RWPE2 (cell line): ENCODE data around the gene ZNF710.

Source experiments
- ATAC-seq: fragments of 200-7000 bp; cut with Tn5 transposase; 3 replicates; pipeline ENCODE4 v1.9.1; 2021; ENCODE audit warnings: low read depth
- DNase-seq: peaks from one replicate; pipeline ENCODE4 v3.0.0-alpha.2; 2020; ENCODE audit warnings: low spot score
- H3K27ac ChIP-seq: fragments of 450-650 bp; 2 replicates; pipeline ENCODE4 v1.5.1; 2017; ENCODE audit warnings: mild to moderate bottlenecking; ENCODE audit not compliant: poor library complexity, severe bottlenecking
- H3K27me3 ChIP-seq: fragments of 250-450 bp; sonication (Bioruptor Pico); 2 replicates; pipeline ENCODE4 v1.5.1; 2021; ENCODE audit warnings: mild to moderate bottlenecking, moderate library complexity; ENCODE audit not compliant: insufficient read depth, poor library complexity, severe bottlenecking
- H3K36me3 ChIP-seq: fragments of 250-450 bp; sonication (Bioruptor Pico); 2 replicates; pipeline ENCODE4 v1.5.1; 2020; ENCODE audit warnings: low read depth, mild to moderate bottlenecking, moderate library complexity
- H3K4me1 ChIP-seq: fragments of 250-450 bp; sonication (Bioruptor Pico); 2 replicates; pipeline ENCODE4 v1.5.1; 2021; ENCODE audit warnings: mild to moderate bottlenecking, moderate library complexity; ENCODE audit not compliant: insufficient read depth, poor library complexity, severe bottlenecking
- H3K4me3 ChIP-seq: fragments of 250-450 bp; sonication (Bioruptor Pico); 2 replicates; pipeline ENCODE4 v1.5.1; 2021; ENCODE audit warnings: mild to moderate bottlenecking, moderate library complexity; ENCODE audit not compliant: severe bottlenecking
- H3K9me3 ChIP-seq: fragments of 250-450 bp; sonication (Bioruptor Pico); 2 replicates; pipeline ENCODE4 v1.5.1; 2021; ENCODE audit warnings: mild to moderate bottlenecking, moderate library complexity; ENCODE audit not compliant: severe bottlenecking
- TF ChIP-seq, protein P1 (sequence below): fragments of 450-650 bp; IDR thresholded peaks from one replicate; pipeline ENCODE4 v1.5.1; 2017; ENCODE audit warnings: mild to moderate bottlenecking, moderate library complexity; ENCODE audit not compliant: poor library complexity, severe bottlenecking

ZNF710 gene

DNA sequence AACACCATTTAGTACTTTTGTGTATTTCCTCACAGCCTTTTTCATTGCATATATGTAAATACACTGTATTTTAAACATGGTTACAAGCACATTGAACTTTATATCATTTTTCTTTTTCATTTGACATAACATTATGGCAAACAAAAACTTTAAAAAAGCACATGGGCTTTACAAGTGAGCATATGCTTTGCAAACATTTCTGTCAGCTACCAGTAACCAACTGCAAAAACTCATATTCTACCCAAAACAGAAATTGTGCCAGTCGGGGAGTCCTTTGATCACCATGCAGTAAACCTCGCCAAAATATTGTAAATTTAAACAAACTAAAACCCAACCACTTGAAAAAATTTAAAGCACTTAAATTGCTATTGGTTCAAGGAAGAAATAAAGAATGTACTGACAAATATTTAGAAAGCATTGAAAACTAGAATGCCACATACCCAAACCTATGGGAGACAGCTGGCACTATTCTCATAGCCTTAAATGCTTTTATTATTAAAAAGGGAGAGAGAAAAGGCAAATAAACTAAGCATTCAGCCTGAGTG, 24.4 kb downstream of the ZNF710 start:
- ATAC-seq = no peak
- TF ChIP-seq, protein P1, sequence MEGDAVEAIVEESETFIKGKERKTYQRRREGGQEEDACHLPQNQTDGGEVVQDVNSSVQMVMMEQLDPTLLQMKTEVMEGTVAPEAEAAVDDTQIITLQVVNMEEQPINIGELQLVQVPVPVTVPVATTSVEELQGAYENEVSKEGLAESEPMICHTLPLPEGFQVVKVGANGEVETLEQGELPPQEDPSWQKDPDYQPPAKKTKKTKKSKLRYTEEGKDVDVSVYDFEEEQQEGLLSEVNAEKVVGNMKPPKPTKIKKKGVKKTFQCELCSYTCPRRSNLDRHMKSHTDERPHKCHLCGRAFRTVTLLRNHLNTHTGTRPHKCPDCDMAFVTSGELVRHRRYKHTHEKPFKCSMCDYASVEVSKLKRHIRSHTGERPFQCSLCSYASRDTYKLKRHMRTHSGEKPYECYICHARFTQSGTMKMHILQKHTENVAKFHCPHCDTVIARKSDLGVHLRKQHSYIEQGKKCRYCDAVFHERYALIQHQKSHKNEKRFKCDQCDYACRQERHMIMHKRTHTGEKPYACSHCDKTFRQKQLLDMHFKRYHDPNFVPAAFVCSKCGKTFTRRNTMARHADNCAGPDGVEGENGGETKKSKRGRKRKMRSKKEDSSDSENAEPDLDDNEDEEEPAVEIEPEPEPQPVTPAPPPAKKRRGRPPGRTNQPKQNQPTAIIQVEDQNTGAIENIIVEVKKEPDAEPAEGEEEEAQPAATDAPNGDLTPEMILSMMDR = no peak
- Histone ChIP-seq H3K36me3 (peaks cover 22% of the 10 kb centered on the region), H3K27ac (no peak overlapping the region), H3K4me3 (no peak overlapping the region), H3K4me1 (peaks cover 3% of the 10 kb centered on the region), H3K9me3 (no peaks in the 10 kb centered on the region), H3K27me3 (no peaks in the 10 kb centered on the region)
- no peak for DNase-seq

DNA sequence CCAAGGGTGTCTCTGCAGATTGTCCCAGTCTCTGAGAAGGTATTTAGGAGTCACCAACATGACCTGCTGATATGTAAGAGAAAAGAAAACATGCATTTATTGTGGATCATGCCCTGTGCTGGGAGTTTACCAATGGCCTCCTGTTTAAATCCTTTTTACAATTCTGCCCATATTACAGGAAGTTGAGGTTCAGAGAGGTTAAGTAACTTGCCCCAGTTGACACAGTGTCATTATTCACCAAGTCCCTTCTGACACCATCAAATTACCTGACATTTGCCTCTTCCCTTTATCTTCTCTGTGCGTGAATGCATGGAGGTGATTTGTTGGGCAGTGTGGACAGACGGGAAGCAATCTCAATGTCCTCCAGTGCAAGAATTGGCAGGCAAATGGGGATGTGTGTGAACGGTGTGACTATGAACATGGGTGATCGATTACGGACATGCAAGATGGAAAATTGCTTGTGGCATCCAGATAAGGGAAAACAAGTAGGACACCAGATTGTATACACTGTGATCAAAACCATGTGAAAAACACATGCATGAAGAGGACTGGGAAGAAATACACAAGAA, 27.3 kb downstream of the ZNF710 start:
- Histone ChIP-seq H3K27me3 (no peaks in the 10 kb centered on the region), H3K4me3 (no peak overlapping the region), H3K36me3 (peaks cover 6% of the 10 kb centered on the region), H3K4me1 (peaks cover 13% of the 10 kb centered on the region), H3K27ac (no peak overlapping the region), H3K9me3 (no peaks in the 10 kb centered on the region)
- DNase-seq (peak; percentile 29), ATAC-seq (no peak)
- TF ChIP-seq, protein P1 = no peak

DNA sequence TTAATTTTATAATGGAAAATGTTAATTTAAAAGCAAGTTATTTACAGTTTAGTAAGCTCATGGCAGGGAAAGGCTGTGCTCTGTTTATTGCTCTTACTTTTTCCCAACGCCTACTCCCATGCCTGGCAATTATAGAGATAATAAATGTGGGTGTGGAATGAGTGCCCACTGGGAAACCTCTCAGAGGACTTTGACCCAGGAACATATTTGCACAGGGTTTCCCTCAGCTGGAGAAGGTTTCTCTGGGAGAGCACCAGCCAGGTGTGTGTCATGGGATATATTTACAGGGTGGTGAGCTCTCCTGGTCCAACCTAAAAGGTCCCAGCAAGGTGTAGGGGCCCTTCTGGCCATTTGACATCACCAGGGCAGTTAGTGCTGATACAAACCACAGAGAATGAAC, 27.9 kb downstream of the ZNF710 start:
- TF ChIP-seq, protein P1 = no peak
- peak; percentile 24 for DNase-seq
- Histone ChIP-seq H3K27ac (no peak overlapping the region), H3K9me3 (no peaks in the 10 kb centered on the region), H3K4me1 (peaks cover 16% of the 10 kb centered on the region), H3K4me3 (no peak overlapping the region), H3K36me3 (peaks cover 6% of the 10 kb centered on the region), H3K27me3 (no peaks in the 10 kb centered on the region)
- ATAC-seq = no peak

DNA sequence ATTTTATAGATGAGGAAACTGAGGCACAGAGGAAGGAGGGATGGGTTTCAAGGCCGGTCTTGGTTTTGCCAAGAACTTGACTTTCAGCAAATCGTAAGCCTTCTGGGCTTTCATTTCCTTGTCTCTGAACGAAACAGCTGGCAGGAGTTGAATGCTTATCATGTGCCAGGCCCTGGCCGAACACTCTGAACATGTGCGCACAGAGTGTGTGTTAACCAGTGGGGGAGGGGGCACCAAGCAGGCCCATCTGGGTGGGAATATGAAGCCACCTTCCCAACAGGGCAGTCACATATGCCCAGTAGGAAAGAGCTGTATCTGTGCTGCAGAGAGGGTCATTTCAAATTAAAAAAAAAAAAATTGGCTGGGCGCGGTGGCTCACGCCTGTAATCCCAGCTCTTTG, 29.3 kb downstream of the ZNF710 start:
- no peak overlapping the region for H3K4me3 ChIP-seq
- DNase-seq (peak; percentile 59), ATAC-seq (no peak)
- TF ChIP-seq, protein P1 = no peak
- H3K9me3 ChIP-seq = no peaks in the 10 kb centered on the region
- H3K4me1 ChIP-seq = peaks cover 30% of the 10 kb centered on the region
- peak overlapping the region; percentile 31 for H3K27ac ChIP-seq
- H3K36me3 ChIP-seq = peaks cover 6% of the 10 kb centered on the region
- H3K27me3 ChIP-seq = no peaks in the 10 kb centered on the region

DNA sequence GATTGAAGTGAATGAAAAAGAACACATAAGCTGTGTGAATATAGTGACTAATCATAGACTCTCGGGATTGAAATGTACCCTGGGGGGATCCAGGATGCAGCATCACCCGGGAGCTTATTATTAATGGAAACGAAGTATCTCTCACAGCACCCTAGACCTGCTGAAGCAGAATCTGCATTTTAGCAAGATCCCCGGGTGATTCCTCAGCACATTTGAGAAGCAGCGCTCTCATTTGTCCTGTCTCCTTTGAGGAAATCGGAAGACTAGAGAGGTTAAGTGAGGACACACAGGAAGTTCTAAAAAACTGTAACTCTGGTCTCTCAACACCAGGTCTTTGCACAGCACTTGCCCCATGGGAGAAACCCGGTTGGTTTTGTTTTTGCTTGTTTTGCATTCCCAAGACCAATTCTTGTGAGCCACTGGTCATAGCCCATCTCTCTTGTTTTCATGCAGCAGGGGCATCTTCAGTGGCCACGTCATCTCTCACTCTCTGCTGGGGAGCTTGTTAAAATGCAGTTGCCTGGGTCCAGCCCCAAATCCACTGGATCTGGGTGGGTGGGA, 30.2 kb downstream of the ZNF710 start:
- DNase-seq (peak; percentile 55), ATAC-seq (peak; percentile 58)
- H3K36me3 ChIP-seq = peaks cover 6% of the 10 kb centered on the region
- peak overlapping the region; percentile 31 for H3K27ac ChIP-seq
- H3K4me1 ChIP-seq = peaks cover 34% of the 10 kb centered on the region
- no peaks in the 10 kb centered on the region for H3K27me3 ChIP-seq
- TF ChIP-seq, protein P1 = no peak
- H3K9me3 ChIP-seq = no peaks in the 10 kb centered on the region
- H3K4me3 ChIP-seq = no peak overlapping the region
